HEK293 (cell line): ENCODE measurements around the gene EPB41L2.

Experiments
- CTCF ChIA-PET: fragments of 350-600 bp; formaldehyde crosslinking; extraction: SDS; loops from one replicate; lab custom pipeline; 2021; ENCODE audit warnings: antibody characterized with exemption; lab: Yijun Ruan, JAX
- POLR2A ChIA-PET: fragments of 300-600 bp; formaldehyde crosslinking; extraction: SDS; loops from one replicate; lab custom pipeline; 2020; ENCODE audit warnings: antibody characterized with exemption, inconsistent platforms; lab: Yijun Ruan, JAX
- H3K27ac ChIP-seq: fragments of 200-500 bp; sonication (Bioruptor generic); 2 replicates; pipeline ENCODE4 v1.5.1; 2014; ENCODE audit warnings: low read depth, low read length, control low read depth, inconsistent platforms; ENCODE audit errors: extremely low read depth
- H3K36me3 ChIP-seq, 2 experiments: fragments of 200-500 bp in 1 of 2; sonication (Bioruptor generic) in 1 of 2; 1 replicate in 1 of 2; 2 replicates in 1 of 2; pipeline ENCODE4 v1.5.1; 2014 to 2017; ENCODE audit warnings: inconsistent platforms in 2 of 2, low read length in 2 of 2; ENCODE audit not compliant: control insufficient read depth in 2 of 2, insufficient read depth in 1 of 2
- H3K4me1 ChIP-seq: fragments of 200-500 bp; sonication (Bioruptor generic); 2 replicates; pipeline ENCODE4 v1.5.1; 2014; ENCODE audit warnings: mild to moderate bottlenecking, low read length, inconsistent platforms; ENCODE audit not compliant: control insufficient read depth, insufficient read depth
- H3K4me3 ChIP-seq: 2 replicates; pipeline ENCODE4 v1.5.1; 2011; ENCODE audit warnings: low read depth, mild to moderate bottlenecking, control low read depth, low read length, moderate library complexity
- H3K9me3 ChIP-seq: fragments of 200-500 bp; sonication (Bioruptor generic); 2 replicates; pipeline ENCODE4 v1.5.1; 2014; ENCODE audit warnings: low read depth, low read length, inconsistent platforms; ENCODE audit not compliant: control insufficient read depth, insufficient read depth
- GLIS1 ChIP-seq: fragments of 450-650 bp; formaldehyde crosslinking; IDR thresholded peaks from 2 replicates; pipeline ENCODE4 v1.5.1; 2016; ENCODE audit warnings: missing biosample characterization, missing genetic modification characterization
- KLF10 ChIP-seq: fragments of 450-650 bp; IDR thresholded peaks from 2 replicates; pipeline ENCODE4 v1.5.1; 2018; ENCODE audit warnings: missing biosample characterization, mild to moderate bottlenecking, missing genetic modification characterization
- KLF7 ChIP-seq: fragments of 450-650 bp; formaldehyde crosslinking; IDR thresholded peaks from 2 replicates; pipeline ENCODE4 v1.5.1; 2016; ENCODE audit warnings: missing biosample characterization, missing genetic modification characterization, borderline replicate concordance
- OVOL3 ChIP-seq: fragments of 450-650 bp; formaldehyde crosslinking; IDR thresholded peaks from 2 replicates; pipeline ENCODE4 v1.5.1; 2016; ENCODE audit warnings: missing biosample characterization, missing genetic modification characterization
- SETDB1 ChIP-seq: IDR thresholded peaks from one replicate; pipeline ENCODE4 v1.6.1; 2017; ENCODE audit warnings: mild to moderate bottlenecking, low read length, moderate library complexity, mixed read lengths; ENCODE audit not compliant: insufficient read length
- SP3 ChIP-seq: fragments of 450-650 bp; formaldehyde crosslinking; IDR thresholded peaks from 2 replicates; pipeline ENCODE4 v1.5.1; 2016; ENCODE audit warnings: missing biosample characterization, missing genetic modification characterization
- ZBTB17 ChIP-seq: fragments of 450-650 bp; formaldehyde crosslinking; IDR thresholded peaks from 2 replicates; pipeline ENCODE4 v1.5.1; 2016; ENCODE audit warnings: missing biosample characterization, missing genetic modification characterization
- ZIC2 ChIP-seq: fragments of 450-650 bp; formaldehyde crosslinking; IDR thresholded peaks from 2 replicates; pipeline ENCODE4 v1.5.1; 2016; ENCODE audit warnings: missing biosample characterization, missing genetic modification characterization
- ZNF133 ChIP-seq: fragments of 450-650 bp; formaldehyde crosslinking; IDR thresholded peaks from 2 replicates; pipeline ENCODE4 v1.5.1; 2016; ENCODE audit warnings: missing biosample characterization, missing genetic modification characterization
- ZNF324 ChIP-seq: fragments of 450-650 bp; formaldehyde crosslinking; IDR thresholded peaks from 2 replicates; pipeline ENCODE4 v1.5.1; 2016; ENCODE audit warnings: missing biosample characterization, missing genetic modification characterization
- ZNF391 ChIP-seq: fragments of 450-650 bp; formaldehyde crosslinking; IDR thresholded peaks from 2 replicates; pipeline ENCODE4 v1.5.1; 2016; ENCODE audit warnings: low read depth, missing biosample characterization, missing genetic modification characterization, borderline replicate concordance
- ZNF791 ChIP-seq: fragments of 450-650 bp; formaldehyde crosslinking; IDR thresholded peaks from 2 replicates; pipeline ENCODE4 v1.5.1; 2016; ENCODE audit warnings: missing biosample characterization, missing genetic modification characterization
- TF ChIP-seq, protein P1 (sequence below): fragments of 450-650 bp; IDR thresholded peaks from 2 replicates; pipeline ENCODE4 v1.5.1; 2018; ENCODE audit warnings: missing biosample characterization, missing genetic modification characterization
- TF ChIP-seq, protein P2 (sequence below): fragments of 450-650 bp; formaldehyde crosslinking; IDR thresholded peaks from 2 replicates; pipeline ENCODE4 v1.5.0; 2017; ENCODE audit warnings: missing biosample characterization, missing genetic modification characterization, borderline replicate concordance
- TF ChIP-seq, protein P3 (sequence below): fragments of 450-650 bp; IDR thresholded peaks from 2 replicates; pipeline ENCODE4 v1.5.1; 2018; ENCODE audit warnings: missing biosample characterization, mild to moderate bottlenecking, missing genetic modification characterization
- TF ChIP-seq, protein P4 (sequence below): fragments of 450-650 bp; formaldehyde crosslinking; IDR thresholded peaks from 2 replicates; pipeline ENCODE4 v1.5.1; 2017; ENCODE audit warnings: missing biosample characterization, mild to moderate bottlenecking, missing genetic modification characterization, moderate library complexity

EPB41L2 gene

DNA sequence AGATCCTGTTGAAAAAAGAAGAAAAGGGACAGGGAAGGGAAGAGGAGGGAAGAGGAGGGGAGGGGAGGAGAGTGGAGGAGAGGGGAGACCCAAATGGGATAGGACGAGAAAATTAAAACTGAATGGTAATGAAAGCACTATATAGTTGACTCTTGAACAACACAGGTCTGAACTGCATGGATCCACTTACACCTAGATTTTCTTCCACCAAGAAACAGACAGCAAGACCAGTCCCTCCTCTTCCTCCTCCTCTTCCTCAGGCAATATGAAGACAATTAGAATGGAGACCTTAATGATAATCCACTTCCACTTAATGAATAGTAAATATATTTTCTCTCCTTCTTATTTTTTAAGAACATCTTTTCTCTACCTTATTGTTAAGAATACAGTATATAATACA, 113.5 kb downstream of the EPB41L2 start:
- peaks cover 25% of the 10 kb centered on the region for H3K4me1 ChIP-seq
- H3K27ac ChIP-seq, result no peak overlapping the region
- CTCF ChIA-PET, result interaction anchor here (1.4 kb wide), 1 partner anchor 167 kb away, joined by 3 read pairs; no protein-coding TSS in a partner anchor
- POLR2A ChIA-PET, result no interaction called here
- no peaks in the 10 kb centered on the region for H3K36me3 ChIP-seq
- TF ChIP-seq OVOL3 (tag by site-specific recombination), result no peak
- TF ChIP-seq, protein P1, sequence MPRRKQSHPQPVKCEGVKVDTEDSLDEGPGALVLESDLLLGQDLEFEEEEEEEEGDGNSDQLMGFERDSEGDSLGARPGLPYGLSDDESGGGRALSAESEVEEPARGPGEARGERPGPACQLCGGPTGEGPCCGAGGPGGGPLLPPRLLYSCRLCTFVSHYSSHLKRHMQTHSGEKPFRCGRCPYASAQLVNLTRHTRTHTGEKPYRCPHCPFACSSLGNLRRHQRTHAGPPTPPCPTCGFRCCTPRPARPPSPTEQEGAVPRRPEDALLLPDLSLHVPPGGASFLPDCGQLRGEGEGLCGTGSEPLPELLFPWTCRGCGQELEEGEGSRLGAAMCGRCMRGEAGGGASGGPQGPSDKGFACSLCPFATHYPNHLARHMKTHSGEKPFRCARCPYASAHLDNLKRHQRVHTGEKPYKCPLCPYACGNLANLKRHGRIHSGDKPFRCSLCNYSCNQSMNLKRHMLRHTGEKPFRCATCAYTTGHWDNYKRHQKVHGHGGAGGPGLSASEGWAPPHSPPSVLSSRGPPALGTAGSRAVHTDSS (tag by site-specific recombination), result peak; percentile 69
- no peak overlapping the region for H3K4me3 ChIP-seq
- no peaks in the 10 kb centered on the region for H3K9me3 ChIP-seq

DNA sequence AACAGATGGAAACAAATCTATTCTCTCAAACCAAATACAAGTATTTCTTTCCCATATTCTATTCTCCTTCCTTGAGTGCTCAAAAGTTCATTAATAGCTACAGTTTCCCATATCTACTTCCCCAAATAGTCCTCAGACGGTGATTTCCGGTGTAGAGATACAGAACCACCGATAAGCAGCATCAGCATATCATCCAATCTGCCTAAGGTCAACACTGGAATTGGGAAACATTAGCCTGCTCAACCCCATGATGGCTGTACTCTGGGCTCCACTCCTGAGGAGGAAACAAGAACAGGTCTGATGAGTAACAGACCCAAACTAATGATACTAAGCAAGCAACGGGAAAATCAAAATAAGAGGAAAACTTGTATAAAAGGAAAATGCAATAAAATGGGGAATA, 115.6 kb downstream of the EPB41L2 start:
- Histone ChIP-seq H3K27ac (no peak overlapping the region), H3K9me3 (no peaks in the 10 kb centered on the region), H3K4me1 (peaks cover 30% of the 10 kb centered on the region), H3K36me3 (no peaks in the 10 kb centered on the region), H3K4me3 (no peak overlapping the region)
- CTCF ChIA-PET, result interaction anchor here (0.5 to 0.6 kb wide), 3 partner anchors 14 to 549 kb away, joined by 3 to 5 read pairs (median 3); no protein-coding TSS in a partner anchor
- POLR2A ChIA-PET, result no interaction called here
- TF ChIP-seq KLF10 (tag by site-specific recombination) (no peak), ZBTB17 (0 out of 2 replicates have a peak, but pooled peaks have one; percentile 38)

DNA sequence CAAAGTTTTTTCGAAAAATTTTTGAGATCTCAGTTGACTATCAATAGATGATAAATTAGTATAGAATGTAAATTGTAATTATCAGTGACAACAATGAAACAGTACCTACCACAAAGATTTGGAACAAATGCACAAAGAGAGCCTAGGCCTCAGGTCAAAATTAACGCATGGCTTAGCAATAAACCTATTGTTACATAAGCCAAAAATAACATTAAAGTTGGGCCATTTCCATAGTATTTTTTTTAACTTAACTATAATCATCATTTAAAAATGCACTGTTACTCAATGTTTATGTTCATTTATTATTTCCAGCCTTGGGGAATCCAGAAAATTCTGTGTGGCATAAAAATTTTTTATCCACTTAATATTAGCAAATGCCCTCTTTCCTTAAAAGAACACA, 117.0 kb downstream of the EPB41L2 start:
- no peak overlapping the region for H3K4me3 ChIP-seq
- H3K36me3 ChIP-seq, result no peaks in the 10 kb centered on the region
- CTCF ChIA-PET, result interaction anchor here (0.5 to 0.9 kb wide), 2 partner anchors 11 to 58 kb away, joined by 3 read pairs; no protein-coding TSS in a partner anchor
- H3K9me3 ChIP-seq, result no peaks in the 10 kb centered on the region
- H3K4me1 ChIP-seq, result peaks cover 30% of the 10 kb centered on the region
- POLR2A ChIA-PET, result no interaction called here
- H3K27ac ChIP-seq, result no peak overlapping the region
- TF ChIP-seq, protein P2, sequence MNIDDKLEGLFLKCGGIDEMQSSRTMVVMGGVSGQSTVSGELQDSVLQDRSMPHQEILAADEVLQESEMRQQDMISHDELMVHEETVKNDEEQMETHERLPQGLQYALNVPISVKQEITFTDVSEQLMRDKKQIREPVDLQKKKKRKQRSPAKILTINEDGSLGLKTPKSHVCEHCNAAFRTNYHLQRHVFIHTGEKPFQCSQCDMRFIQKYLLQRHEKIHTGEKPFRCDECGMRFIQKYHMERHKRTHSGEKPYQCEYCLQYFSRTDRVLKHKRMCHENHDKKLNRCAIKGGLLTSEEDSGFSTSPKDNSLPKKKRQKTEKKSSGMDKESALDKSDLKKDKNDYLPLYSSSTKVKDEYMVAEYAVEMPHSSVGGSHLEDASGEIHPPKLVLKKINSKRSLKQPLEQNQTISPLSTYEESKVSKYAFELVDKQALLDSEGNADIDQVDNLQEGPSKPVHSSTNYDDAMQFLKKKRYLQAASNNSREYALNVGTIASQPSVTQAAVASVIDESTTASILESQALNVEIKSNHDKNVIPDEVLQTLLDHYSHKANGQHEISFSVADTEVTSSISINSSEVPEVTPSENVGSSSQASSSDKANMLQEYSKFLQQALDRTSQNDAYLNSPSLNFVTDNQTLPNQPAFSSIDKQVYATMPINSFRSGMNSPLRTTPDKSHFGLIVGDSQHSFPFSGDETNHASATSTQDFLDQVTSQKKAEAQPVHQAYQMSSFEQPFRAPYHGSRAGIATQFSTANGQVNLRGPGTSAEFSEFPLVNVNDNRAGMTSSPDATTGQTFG (tag by site-specific recombination), result no peak
- TF ChIP-seq ZNF133 (tag by site-specific recombination) (no peak), GLIS1 (tag by site-specific recombination) (no peak)
- TF ChIP-seq, protein P3, sequence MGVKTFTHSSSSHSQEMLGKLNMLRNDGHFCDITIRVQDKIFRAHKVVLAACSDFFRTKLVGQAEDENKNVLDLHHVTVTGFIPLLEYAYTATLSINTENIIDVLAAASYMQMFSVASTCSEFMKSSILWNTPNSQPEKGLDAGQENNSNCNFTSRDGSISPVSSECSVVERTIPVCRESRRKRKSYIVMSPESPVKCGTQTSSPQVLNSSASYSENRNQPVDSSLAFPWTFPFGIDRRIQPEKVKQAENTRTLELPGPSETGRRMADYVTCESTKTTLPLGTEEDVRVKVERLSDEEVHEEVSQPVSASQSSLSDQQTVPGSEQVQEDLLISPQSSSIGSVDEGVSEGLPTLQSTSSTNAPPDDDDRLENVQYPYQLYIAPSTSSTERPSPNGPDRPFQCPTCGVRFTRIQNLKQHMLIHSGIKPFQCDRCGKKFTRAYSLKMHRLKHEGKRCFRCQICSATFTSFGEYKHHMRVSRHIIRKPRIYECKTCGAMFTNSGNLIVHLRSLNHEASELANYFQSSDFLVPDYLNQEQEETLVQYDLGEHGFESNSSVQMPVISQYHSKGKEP (tag by site-specific recombination), result peak; percentile 91

DNA sequence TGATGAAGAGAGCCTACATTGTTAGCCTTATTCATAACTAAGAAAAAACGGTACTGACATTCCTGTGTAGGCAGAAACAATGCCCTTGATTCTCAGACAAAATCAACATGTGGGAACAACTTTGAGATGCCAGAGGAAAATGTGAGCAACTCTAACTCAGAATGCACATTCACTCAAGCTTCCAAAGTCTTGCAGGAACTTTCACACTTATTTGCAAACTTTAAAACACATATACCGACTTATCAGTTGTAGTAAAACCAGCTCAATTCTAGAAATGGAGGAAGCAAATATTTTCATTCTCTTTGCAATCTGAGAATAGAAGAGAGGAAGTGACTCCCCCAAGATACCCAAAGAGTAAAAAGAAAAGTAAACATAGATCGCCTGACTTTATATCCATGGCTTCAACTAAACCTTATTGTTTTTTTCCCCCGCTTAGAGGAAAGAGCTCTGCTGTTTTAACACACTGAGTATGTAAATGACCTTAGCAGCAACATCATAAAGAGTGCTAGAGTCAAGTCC, 117.6 kb downstream of the EPB41L2 start:
- CTCF ChIA-PET, result interaction anchor here (0.5 to 0.9 kb wide), 3 partner anchors 12 to 230 kb away, joined by 3 read pairs; no protein-coding TSS in a partner anchor
- Histone ChIP-seq H3K36me3 (no peaks in the 10 kb centered on the region), H3K9me3 (no peaks in the 10 kb centered on the region), H3K4me1 (peaks cover 30% of the 10 kb centered on the region), H3K27ac (no peak overlapping the region), H3K4me3 (no peak overlapping the region)
- TF ChIP-seq ZNF324 (tag by site-specific recombination) (no peak), ZNF791 (no peak), KLF7 (no peak), ZNF391 (no peak), SETDB1 (no peak), SP3 (tag by site-specific recombination) (no peak), ZIC2 (tag by site-specific recombination) (no peak)
- TF ChIP-seq, protein P4, sequence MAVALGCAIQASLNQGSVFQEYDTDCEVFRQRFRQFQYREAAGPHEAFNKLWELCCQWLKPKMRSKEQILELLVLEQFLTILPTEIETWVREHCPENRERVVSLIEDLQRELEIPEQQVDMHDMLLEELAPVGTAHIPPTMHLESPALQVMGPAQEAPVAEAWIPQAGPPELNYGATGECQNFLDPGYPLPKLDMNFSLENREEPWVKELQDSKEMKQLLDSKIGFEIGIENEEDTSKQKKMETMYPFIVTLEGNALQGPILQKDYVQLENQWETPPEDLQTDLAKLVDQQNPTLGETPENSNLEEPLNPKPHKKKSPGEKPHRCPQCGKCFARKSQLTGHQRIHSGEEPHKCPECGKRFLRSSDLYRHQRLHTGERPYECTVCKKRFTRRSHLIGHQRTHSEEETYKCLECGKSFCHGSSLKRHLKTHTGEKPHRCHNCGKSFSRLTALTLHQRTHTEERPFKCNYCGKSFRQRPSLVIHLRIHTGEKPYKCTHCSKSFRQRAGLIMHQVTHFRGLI (tag by site-specific recombination), result no peak
- POLR2A ChIA-PET, result no interaction called here
